Progenitor cell of endocrine pancreas (in vitro differentiated cells): ENCODE measurements around the gene SUCO. TPM values are rescaled to one million over a fixed set of nuclear protein-coding genes. Genes with fewer than 3 reads are reported as not detected.
"Not testable (repeated sequence)": the region's sequence is repeated elsewhere in the genome, so short reads cannot be mapped to it uniquely, and the experiment has no call there.

ENCODE experiments used
- DNase-seq: peaks from one replicate; pipeline ENCODE4 v3.0.0; 2021; ENCODE audit warnings: low spot score; ENCODE audit not compliant: unreplicated experiment
- H3K27ac Mint-ChIP-seq: 2 replicates; pipeline ENCODE4 v1.8.0; 2021; ENCODE audit warnings: mild to moderate bottlenecking, moderate library complexity, mixed read lengths
- H3K27me3 Mint-ChIP-seq: 2 replicates; pipeline ENCODE4 v1.8.0; 2021; ENCODE audit warnings: mixed read lengths
- H3K36me3 Mint-ChIP-seq: 2 replicates; pipeline ENCODE4 v1.8.0; 2022; ENCODE audit warnings: mixed read lengths; ENCODE audit not compliant: insufficient read depth
- H3K4me1 Mint-ChIP-seq: 2 replicates; pipeline ENCODE4 v1.8.0; 2021; ENCODE audit warnings: low read depth, mixed read lengths
- H3K4me3 Mint-ChIP-seq: 2 replicates; pipeline ENCODE4 v1.8.0; 2021; ENCODE audit warnings: low read depth, mild to moderate bottlenecking, moderate library complexity, mixed read lengths
- H3K9me3 Mint-ChIP-seq: 2 replicates; pipeline ENCODE4 v1.8.0; 2021; ENCODE audit warnings: low read depth, mixed read lengths
- total RNA-seq: library from RNA; stranded (reverse); gene quantifications from 2 replicates; pipeline ENCODE4 v1.2.1, GENCODE V29; 2021
- TF ChIP-seq, protein P1 (sequence below): fragments of 200-600 bp; sonication (generic); IDR thresholded peaks from one replicate; pipeline ENCODE4 v1.5.0; 2021; ENCODE audit warnings: antibody characterized with exemption, mild to moderate bottlenecking; ENCODE audit not compliant: unreplicated experiment

The SUCO gene
- total RNA-seq, 1 donor from 2014 or later, result 58.0 TPM

- DNase-seq, result no peak
- TF ChIP-seq, protein P1, sequence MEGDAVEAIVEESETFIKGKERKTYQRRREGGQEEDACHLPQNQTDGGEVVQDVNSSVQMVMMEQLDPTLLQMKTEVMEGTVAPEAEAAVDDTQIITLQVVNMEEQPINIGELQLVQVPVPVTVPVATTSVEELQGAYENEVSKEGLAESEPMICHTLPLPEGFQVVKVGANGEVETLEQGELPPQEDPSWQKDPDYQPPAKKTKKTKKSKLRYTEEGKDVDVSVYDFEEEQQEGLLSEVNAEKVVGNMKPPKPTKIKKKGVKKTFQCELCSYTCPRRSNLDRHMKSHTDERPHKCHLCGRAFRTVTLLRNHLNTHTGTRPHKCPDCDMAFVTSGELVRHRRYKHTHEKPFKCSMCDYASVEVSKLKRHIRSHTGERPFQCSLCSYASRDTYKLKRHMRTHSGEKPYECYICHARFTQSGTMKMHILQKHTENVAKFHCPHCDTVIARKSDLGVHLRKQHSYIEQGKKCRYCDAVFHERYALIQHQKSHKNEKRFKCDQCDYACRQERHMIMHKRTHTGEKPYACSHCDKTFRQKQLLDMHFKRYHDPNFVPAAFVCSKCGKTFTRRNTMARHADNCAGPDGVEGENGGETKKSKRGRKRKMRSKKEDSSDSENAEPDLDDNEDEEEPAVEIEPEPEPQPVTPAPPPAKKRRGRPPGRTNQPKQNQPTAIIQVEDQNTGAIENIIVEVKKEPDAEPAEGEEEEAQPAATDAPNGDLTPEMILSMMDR, result no peak
- H3K4me1 Mint-ChIP-seq, result peaks cover 4% of the 10 kb centered on the region
- no peak overlapping the region for H3K27ac Mint-ChIP-seq
- H3K27me3 Mint-ChIP-seq, result no peaks in the 10 kb centered on the region
- H3K4me3 Mint-ChIP-seq, result no peak overlapping the region
- H3K36me3 Mint-ChIP-seq, result peaks cover 5% of the 10 kb centered on the region
- H3K9me3 Mint-ChIP-seq, result peaks cover 29% of the 10 kb centered on the region
Observed at GRCh38 chr1:172616195-172616594, 83.2 kb downstream of the SUCO start.

GRCh38 chr1:172616636-172617035, 83.7 kb downstream of the SUCO start:
- H3K4me1 Mint-ChIP-seq, result no peaks in the 10 kb centered on the region
- TF ChIP-seq, protein P1, result no peak
- no peak overlapping the region for H3K27ac Mint-ChIP-seq
- no peak overlapping the region for H3K4me3 Mint-ChIP-seq
- H3K27me3 Mint-ChIP-seq, result no peaks in the 10 kb centered on the region
- H3K9me3 Mint-ChIP-seq, result peaks cover 33% of the 10 kb centered on the region
- H3K36me3 Mint-ChIP-seq, result peaks cover under 1% of the 10 kb centered on the region
- DNase-seq, result no peak

GRCh38 chr1:172620603-172621002, 87.7 kb downstream of the SUCO start:
- H3K4me3 Mint-ChIP-seq, H3K27ac Mint-ChIP-seq: not testable (repeated sequence)
- peaks cover 36% of the 10 kb centered on the region for H3K9me3 Mint-ChIP-seq

GRCh38 chr1:172622541-172622940, 89.6 kb downstream of the SUCO start:
- no peaks in the 10 kb centered on the region for H3K36me3 Mint-ChIP-seq
- H3K4me3 Mint-ChIP-seq, result no peak overlapping the region
- peaks cover 24% of the 10 kb centered on the region for H3K9me3 Mint-ChIP-seq
- H3K27me3 Mint-ChIP-seq, result no peaks in the 10 kb centered on the region
- H3K27ac Mint-ChIP-seq, result no peak overlapping the region
- no peak for DNase-seq
- peaks cover 2% of the 10 kb centered on the region for H3K4me1 Mint-ChIP-seq
- TF ChIP-seq, protein P1, result no peak

More at GRCh38 chr1:172620603-172621002, 87.7 kb downstream of the SUCO start:
- DNase-seq, H3K27me3 Mint-ChIP-seq, H3K4me1 Mint-ChIP-seq, H3K36me3 Mint-ChIP-seq: not testable (repeated sequence)

DNA sequence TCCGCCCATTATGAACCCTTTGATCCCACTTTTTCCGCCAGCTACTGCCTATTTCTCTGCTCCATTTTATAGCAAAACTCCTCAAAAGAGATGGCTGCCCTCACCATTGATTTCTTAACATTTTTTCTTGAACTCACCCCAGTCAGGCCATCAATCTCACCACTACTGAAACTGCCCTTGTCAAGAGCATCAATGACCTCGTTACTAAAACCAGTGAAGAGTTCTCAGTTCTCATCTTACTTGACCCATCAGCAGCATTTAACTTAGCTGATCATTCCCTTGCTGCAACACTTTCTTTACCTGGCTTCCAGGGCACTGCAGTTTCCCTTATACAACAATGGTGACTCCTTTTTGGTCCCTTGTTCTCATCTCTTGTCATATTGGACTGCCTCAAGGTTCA, 90.8 kb downstream of the SUCO start:
- Mint-ChIP-seq H3K36me3 (no peaks in the 10 kb centered on the region), H3K27ac (no peak overlapping the region), H3K4me3 (no peak overlapping the region), H3K27me3 (no peaks in the 10 kb centered on the region), H3K9me3 (peaks cover 20% of the 10 kb centered on the region), H3K4me1 (peaks cover 6% of the 10 kb centered on the region)
- no peak for DNase-seq
- TF ChIP-seq, protein P1, result no peak

GRCh38 chr1:172626845-172627244, 93.9 kb downstream of the SUCO start:
- H3K4me3 Mint-ChIP-seq, result no peak overlapping the region
- H3K27ac Mint-ChIP-seq, result no peak overlapping the region
- peaks cover 6% of the 10 kb centered on the region for H3K9me3 Mint-ChIP-seq
- TF ChIP-seq, protein P1, result no peak
- no peaks in the 10 kb centered on the region for H3K36me3 Mint-ChIP-seq
- peaks cover 6% of the 10 kb centered on the region for H3K4me1 Mint-ChIP-seq
- no peak for DNase-seq
- no peaks in the 10 kb centered on the region for H3K27me3 Mint-ChIP-seq
